Activated naive CD8-positive, alpha-beta T cell treated with anti-CD3 and anti-CD28 coated beads for 36 hours (primary cell): ENCODE data around the gene MAPRE3. TPM values are rescaled to one million over a fixed set of nuclear protein-coding genes. Genes with fewer than 3 reads are reported as not detected.
"Not testable (repeated sequence)": the region's sequence is repeated elsewhere in the genome, so short reads cannot be mapped to it uniquely, and the experiment has no call there.

Experiments used
- DNase-seq: peaks from one replicate; pipeline ENCODE4 v3.0.0; 2021
- H3K27ac Mint-ChIP-seq: one replicate; pipeline ENCODE4 v1.8.0; 2022; ENCODE audit warnings: mild to moderate bottlenecking, moderate library complexity, mixed read lengths
- H3K27me3 Mint-ChIP-seq: one replicate; pipeline ENCODE4 v1.8.0; 2022; ENCODE audit warnings: mild to moderate bottlenecking, mixed read lengths
- H3K36me3 Mint-ChIP-seq: one replicate; pipeline ENCODE4 v1.8.0; 2021; ENCODE audit warnings: mild to moderate bottlenecking, mixed read lengths
- H3K4me1 Mint-ChIP-seq: one replicate; pipeline ENCODE4 v1.8.0; 2021; ENCODE audit warnings: mixed read lengths
- H3K4me3 Mint-ChIP-seq: one replicate; pipeline ENCODE4 v1.8.0; 2022; ENCODE audit warnings: mild to moderate bottlenecking, moderate library complexity, mixed read lengths
- H3K9me3 Mint-ChIP-seq: one replicate; pipeline ENCODE4 v1.8.0; 2022; ENCODE audit warnings: mixed read lengths
- total RNA-seq, 2 experiments: library from RNA; stranded (reverse); gene quantifications; one replicate each; pipeline ENCODE4 v1.2.3, GENCODE V29; 2021

MAPRE3 gene
- total RNA-seq, result 1 to 10 TPM; 2.0 to 2.3 TPM

DNA sequence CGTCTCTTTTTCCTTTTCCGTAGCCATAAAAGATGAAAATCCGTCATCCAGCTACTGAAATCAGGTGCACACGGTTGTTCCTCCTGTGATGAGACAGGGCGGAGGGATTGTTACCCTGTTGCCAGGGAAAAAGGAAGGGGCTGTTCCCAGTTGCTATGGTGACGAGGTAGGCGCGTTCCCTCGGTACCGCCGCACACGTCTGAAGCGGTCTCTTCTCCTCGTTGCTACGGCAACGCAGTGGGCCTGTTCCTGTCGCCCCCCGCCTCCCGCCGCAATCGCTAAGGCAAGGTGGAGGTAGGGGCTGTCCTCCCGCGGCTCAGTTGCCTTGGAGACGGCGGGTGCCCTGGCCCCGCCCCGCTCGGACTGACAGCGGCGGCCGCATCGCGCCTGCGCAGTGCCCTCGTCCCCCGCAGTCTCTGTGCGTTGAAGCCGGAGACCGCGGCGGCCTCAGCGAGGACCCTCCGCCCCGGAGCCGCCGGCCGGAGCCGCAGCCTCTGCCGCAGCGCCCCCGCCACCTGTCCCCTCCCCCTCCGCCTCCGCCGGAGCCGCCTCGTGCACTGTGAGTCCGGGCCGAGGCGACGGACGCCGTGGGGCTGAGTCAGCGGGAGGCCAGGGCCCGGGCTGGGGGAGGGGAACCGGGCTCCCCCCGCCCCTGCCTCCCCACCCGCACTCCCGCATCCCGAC is at the start of gene MAPRE3:
Gene MAPRE3 (plus strand): TSS at position 394 of the 684 bp plus-strand sequence. CDS start 51,582 bp downstream, outside the sequence.
- H3K4me1 Mint-ChIP-seq, result peaks cover 14% of the 10 kb centered on the region
- peak; percentile 86 for DNase-seq
- H3K27ac Mint-ChIP-seq, result peak within 1 kb of the TSS; percentile 40
- H3K4me3 Mint-ChIP-seq, result peak within 1 kb of the TSS; percentile 78
- H3K36me3 Mint-ChIP-seq, result no peaks in the 10 kb centered on the region
- H3K9me3 Mint-ChIP-seq, result no peaks in the 10 kb centered on the region
- H3K27me3 Mint-ChIP-seq, result peaks cover 21% of the 10 kb centered on the region

DNA sequence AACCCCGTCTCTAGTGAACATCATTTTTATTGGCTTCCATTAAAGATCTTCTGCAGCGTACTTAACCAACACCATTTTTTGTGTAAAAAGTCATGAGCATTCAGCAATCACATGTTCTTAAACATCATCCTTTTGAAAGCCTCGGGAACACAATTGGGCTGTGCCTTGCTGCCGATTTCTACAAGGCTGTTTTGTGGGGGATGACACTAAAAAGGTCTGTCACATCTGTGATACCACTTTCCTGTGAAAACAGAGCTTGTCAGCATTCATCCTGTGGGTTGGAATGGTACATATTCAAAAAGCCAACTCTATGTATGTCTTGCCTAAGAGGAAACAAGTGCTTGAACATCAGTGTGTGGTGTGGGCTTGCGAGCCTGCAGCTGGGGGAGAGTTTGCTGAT is 49.1 kb upstream of the MAPRE3 start:
- Mint-ChIP-seq H3K4me1 (peaks cover 8% of the 10 kb centered on the region), H3K36me3 (no peaks in the 10 kb centered on the region), H3K27me3 (peaks cover 18% of the 10 kb centered on the region), H3K9me3 (no peaks in the 10 kb centered on the region), H3K4me3 (no peak overlapping the region), H3K27ac (no peak overlapping the region)
- DNase-seq, result no peak

GRCh38 chr2:26922405-26923188 is 47.8 kb upstream of the MAPRE3 start:
- DNase-seq, result peak; percentile 45
- H3K36me3 Mint-ChIP-seq, result no peaks in the 10 kb centered on the region
- peaks cover 18% of the 10 kb centered on the region for H3K27me3 Mint-ChIP-seq
- no peak overlapping the region for H3K27ac Mint-ChIP-seq
- H3K9me3 Mint-ChIP-seq, result no peaks in the 10 kb centered on the region
- H3K4me1 Mint-ChIP-seq, result peaks cover 8% of the 10 kb centered on the region
- H3K4me3 Mint-ChIP-seq, result no peak overlapping the region

GRCh38 chr2:26923189-26923466 is 47.3 kb upstream of the MAPRE3 start:
- not testable (repeated sequence) for H3K4me3 Mint-ChIP-seq, H3K36me3 Mint-ChIP-seq, H3K9me3 Mint-ChIP-seq, DNase-seq, H3K27ac Mint-ChIP-seq, H3K4me1 Mint-ChIP-seq
- H3K27me3 Mint-ChIP-seq, result peaks cover 18% of the 10 kb centered on the region

GRCh38 chr2:26924731-26925099 is 45.7 kb upstream of the MAPRE3 start:
- H3K27me3 Mint-ChIP-seq, result peaks cover 22% of the 10 kb centered on the region
- no peak overlapping the region for H3K4me3 Mint-ChIP-seq
- H3K4me1 Mint-ChIP-seq, result peaks cover 8% of the 10 kb centered on the region
- no peak for DNase-seq
- H3K36me3 Mint-ChIP-seq, result no peaks in the 10 kb centered on the region
- H3K27ac Mint-ChIP-seq, result no peak overlapping the region
- H3K9me3 Mint-ChIP-seq, result no peaks in the 10 kb centered on the region

- H3K27ac Mint-ChIP-seq, result no peak overlapping the region
- H3K4me3 Mint-ChIP-seq, result no peak overlapping the region
- no peaks in the 10 kb centered on the region for H3K36me3 Mint-ChIP-seq
- H3K4me1 Mint-ChIP-seq, result peaks cover 8% of the 10 kb centered on the region
- no peak for DNase-seq
- H3K27me3 Mint-ChIP-seq, result peaks cover 22% of the 10 kb centered on the region
- no peaks in the 10 kb centered on the region for H3K9me3 Mint-ChIP-seq
These were observed 45.2 kb upstream of the MAPRE3 start for GRCh38 chr2:26925100-26925791.

DNA sequence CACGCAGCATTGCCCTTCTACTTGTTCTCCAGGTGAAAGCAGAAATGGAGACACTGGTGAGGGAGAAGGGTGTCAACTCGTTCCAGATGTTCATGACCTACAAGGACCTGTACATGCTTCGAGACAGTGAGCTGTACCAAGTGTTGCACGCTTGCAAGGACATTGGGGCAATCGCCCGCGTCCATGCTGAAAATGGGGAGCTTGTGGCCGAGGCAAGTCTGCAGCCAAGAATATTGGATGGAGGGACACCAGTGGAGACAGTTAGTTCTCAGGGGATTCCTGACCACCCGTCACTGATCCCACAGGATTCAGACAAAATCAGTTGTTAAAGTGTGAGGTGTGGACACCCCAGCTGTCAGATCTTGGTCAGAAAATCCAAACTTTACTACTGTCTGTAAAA is 43.2 kb upstream of the MAPRE3 start:
- Mint-ChIP-seq H3K36me3 (no peaks in the 10 kb centered on the region), H3K27me3 (peaks cover 11% of the 10 kb centered on the region)

GRCh38 chr2:26932974-26933373 is 37.5 kb upstream of the MAPRE3 start:
- DNase-seq, result no peak
- no peak overlapping the region for H3K4me3 Mint-ChIP-seq
- H3K9me3 Mint-ChIP-seq, result no peaks in the 10 kb centered on the region
- H3K27me3 Mint-ChIP-seq, result peaks cover 4% of the 10 kb centered on the region
- no peak overlapping the region for H3K27ac Mint-ChIP-seq
- no peaks in the 10 kb centered on the region for H3K36me3 Mint-ChIP-seq
- no peaks in the 10 kb centered on the region for H3K4me1 Mint-ChIP-seq

More for the DNA sequence above, 43.2 kb upstream of the MAPRE3 start:
- no peak for DNase-seq
- Mint-ChIP-seq H3K4me3 (no peak overlapping the region), H3K4me1 (peaks cover 8% of the 10 kb centered on the region), H3K9me3 (no peaks in the 10 kb centered on the region), H3K27ac (no peak overlapping the region)

- no peaks in the 10 kb centered on the region for H3K4me1 Mint-ChIP-seq
- H3K36me3 Mint-ChIP-seq, result no peaks in the 10 kb centered on the region
- no peak for DNase-seq
- H3K27me3 Mint-ChIP-seq, result peaks cover 4% of the 10 kb centered on the region
- H3K4me3 Mint-ChIP-seq, result no peak overlapping the region
- no peak overlapping the region for H3K27ac Mint-ChIP-seq
- no peaks in the 10 kb centered on the region for H3K9me3 Mint-ChIP-seq
These were observed 36.8 kb upstream of the MAPRE3 start for GRCh38 chr2:26933431-26934334.

GRCh38 chr2:26934335-26934724 is 36.1 kb upstream of the MAPRE3 start:
- Mint-ChIP-seq H3K4me3 (no peak overlapping the region), H3K27me3 (peaks cover 4% of the 10 kb centered on the region), H3K4me1 (no peaks in the 10 kb centered on the region), H3K27ac (no peak overlapping the region), H3K9me3 (no peaks in the 10 kb centered on the region), H3K36me3 (no peaks in the 10 kb centered on the region)
- DNase-seq, result no peak

- H3K9me3 Mint-ChIP-seq, result no peaks in the 10 kb centered on the region
- H3K4me1 Mint-ChIP-seq, result no peaks in the 10 kb centered on the region
- no peak for DNase-seq
- no peaks in the 10 kb centered on the region for H3K36me3 Mint-ChIP-seq
- H3K27me3 Mint-ChIP-seq, result no peaks in the 10 kb centered on the region
- H3K4me3 Mint-ChIP-seq, result no peak overlapping the region
- H3K27ac Mint-ChIP-seq, result no peak overlapping the region
These were observed 35.5 kb upstream of the MAPRE3 start for GRCh38 chr2:26934985-26935384.

DNA sequence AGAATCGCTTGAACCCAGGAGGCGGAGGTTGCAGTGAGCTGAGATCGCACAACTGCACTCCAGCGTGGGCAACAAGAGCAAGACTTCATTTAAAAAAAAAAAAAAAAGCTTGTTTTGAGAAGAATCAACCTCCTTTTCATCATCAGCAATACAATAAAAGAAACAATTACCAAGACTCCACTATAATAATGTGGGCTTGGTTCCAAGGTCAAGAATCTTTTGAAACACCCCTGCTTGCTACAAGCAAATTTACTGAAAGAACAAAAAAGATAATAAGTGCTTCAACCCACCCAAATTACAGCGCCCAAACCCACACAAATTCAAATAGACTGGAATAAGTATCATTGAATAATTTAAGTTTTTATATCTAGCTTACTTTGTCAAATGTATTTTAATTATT is 33.6 kb upstream of the MAPRE3 start:
- Mint-ChIP-seq H3K4me1 (no peaks in the 10 kb centered on the region), H3K36me3 (no peaks in the 10 kb centered on the region), H3K27me3 (no peaks in the 10 kb centered on the region), H3K9me3 (no peaks in the 10 kb centered on the region), H3K4me3 (no peak overlapping the region), H3K27ac (no peak overlapping the region)
- DNase-seq, result no peak

GRCh38 chr2:26938399-26939118 is 31.9 kb upstream of the MAPRE3 start:
- H3K27ac Mint-ChIP-seq, result no peak overlapping the region
- peaks cover 7% of the 10 kb centered on the region for H3K27me3 Mint-ChIP-seq
- no peaks in the 10 kb centered on the region for H3K9me3 Mint-ChIP-seq
- peaks cover 5% of the 10 kb centered on the region for H3K4me1 Mint-ChIP-seq
- H3K4me3 Mint-ChIP-seq, result no peak overlapping the region
- DNase-seq, result no peak
- H3K36me3 Mint-ChIP-seq, result no peaks in the 10 kb centered on the region

GRCh38 chr2:26940001-26940400 is 30.4 kb upstream of the MAPRE3 start:
- no peaks in the 10 kb centered on the region for H3K9me3 Mint-ChIP-seq
- H3K27me3 Mint-ChIP-seq, result peaks cover 21% of the 10 kb centered on the region
- H3K4me3 Mint-ChIP-seq, result no peak overlapping the region
- H3K27ac Mint-ChIP-seq, result no peak overlapping the region
- H3K4me1 Mint-ChIP-seq, result peaks cover 5% of the 10 kb centered on the region
- no peak for DNase-seq
- H3K36me3 Mint-ChIP-seq, result no peaks in the 10 kb centered on the region
